Chondrocyte (in vitro differentiated cells): ENCODE results near the gene C1QTNF6. TPM values are rescaled to one million over a fixed set of nuclear protein-coding genes. Genes with fewer than 3 reads are reported as not detected.

Experiments used
- DNase-seq: peaks from one replicate; pipeline ENCODE4 v3.0.0; 2021; ENCODE audit warnings: mixed read lengths, low spot score
- H3K27ac Mint-ChIP-seq: one replicate; pipeline ENCODE4 v1.8.0; 2021; ENCODE audit warnings: mild to moderate bottlenecking, moderate library complexity, mixed read lengths; ENCODE audit not compliant: unreplicated experiment
- H3K27me3 Mint-ChIP-seq: 2 replicates; pipeline ENCODE4 v1.8.0; 2021; ENCODE audit warnings: low read depth, mixed read lengths
- H3K36me3 Mint-ChIP-seq: 2 replicates; pipeline ENCODE4 v1.8.0; 2021; ENCODE audit warnings: low read depth, mixed read lengths
- H3K4me1 Mint-ChIP-seq: 2 replicates; pipeline ENCODE4 v1.8.0; 2021; ENCODE audit warnings: low read depth, mild to moderate bottlenecking, mixed read lengths
- H3K4me3 Mint-ChIP-seq: one replicate; pipeline ENCODE4 v1.8.0; 2021; ENCODE audit warnings: mild to moderate bottlenecking, moderate library complexity, mixed read lengths; ENCODE audit not compliant: unreplicated experiment
- H3K9me3 Mint-ChIP-seq: 2 replicates; pipeline ENCODE4 v1.8.0; 2021; ENCODE audit warnings: low read depth, mixed read lengths
- total RNA-seq: library from RNA; stranded (reverse); gene quantifications from 3 replicates; pipeline ENCODE4 v1.2.1, GENCODE V29; 2021
- TF ChIP-seq, protein P1 (sequence below): fragments of 200-600 bp; sonication (generic); IDR thresholded peaks from 2 replicates; pipeline ENCODE4 v1.5.0; 2021; ENCODE audit warnings: antibody characterized with exemption, mild to moderate bottlenecking, moderate library complexity

C1QTNF6 gene
- total RNA-seq, 1 donor from 2014 or later = 11.3 TPM

DNA sequence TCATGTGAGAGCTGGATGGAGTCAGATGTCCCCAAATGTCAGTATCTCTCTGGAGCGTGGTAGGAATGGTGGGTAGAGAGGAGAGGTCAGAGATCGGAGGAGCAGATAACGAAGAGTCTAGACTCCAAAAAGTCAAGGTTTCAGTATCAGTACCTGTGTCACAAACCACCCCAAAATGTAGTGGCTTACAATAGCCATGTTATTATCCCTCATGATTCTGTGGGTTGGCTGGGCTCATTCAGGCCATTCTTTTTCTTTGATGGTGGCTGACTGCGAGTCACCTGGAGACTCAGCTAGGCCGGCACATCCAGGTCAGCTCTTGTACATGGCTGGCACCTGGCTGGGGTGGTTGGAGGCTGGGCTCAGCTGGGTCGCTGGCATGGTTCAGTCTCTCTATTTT lies 31.5 kb upstream of the C1QTNF6 start:
- DNase-seq = no peak
- H3K27ac Mint-ChIP-seq = no peak overlapping the region
- no peaks in the 10 kb centered on the region for H3K36me3 Mint-ChIP-seq
- TF ChIP-seq, protein P1, sequence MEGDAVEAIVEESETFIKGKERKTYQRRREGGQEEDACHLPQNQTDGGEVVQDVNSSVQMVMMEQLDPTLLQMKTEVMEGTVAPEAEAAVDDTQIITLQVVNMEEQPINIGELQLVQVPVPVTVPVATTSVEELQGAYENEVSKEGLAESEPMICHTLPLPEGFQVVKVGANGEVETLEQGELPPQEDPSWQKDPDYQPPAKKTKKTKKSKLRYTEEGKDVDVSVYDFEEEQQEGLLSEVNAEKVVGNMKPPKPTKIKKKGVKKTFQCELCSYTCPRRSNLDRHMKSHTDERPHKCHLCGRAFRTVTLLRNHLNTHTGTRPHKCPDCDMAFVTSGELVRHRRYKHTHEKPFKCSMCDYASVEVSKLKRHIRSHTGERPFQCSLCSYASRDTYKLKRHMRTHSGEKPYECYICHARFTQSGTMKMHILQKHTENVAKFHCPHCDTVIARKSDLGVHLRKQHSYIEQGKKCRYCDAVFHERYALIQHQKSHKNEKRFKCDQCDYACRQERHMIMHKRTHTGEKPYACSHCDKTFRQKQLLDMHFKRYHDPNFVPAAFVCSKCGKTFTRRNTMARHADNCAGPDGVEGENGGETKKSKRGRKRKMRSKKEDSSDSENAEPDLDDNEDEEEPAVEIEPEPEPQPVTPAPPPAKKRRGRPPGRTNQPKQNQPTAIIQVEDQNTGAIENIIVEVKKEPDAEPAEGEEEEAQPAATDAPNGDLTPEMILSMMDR = no peak
- peaks cover 32% of the 10 kb centered on the region for H3K27me3 Mint-ChIP-seq
- no peak overlapping the region for H3K4me3 Mint-ChIP-seq
- no peaks in the 10 kb centered on the region for H3K4me1 Mint-ChIP-seq
- H3K9me3 Mint-ChIP-seq = no peaks in the 10 kb centered on the region

DNA sequence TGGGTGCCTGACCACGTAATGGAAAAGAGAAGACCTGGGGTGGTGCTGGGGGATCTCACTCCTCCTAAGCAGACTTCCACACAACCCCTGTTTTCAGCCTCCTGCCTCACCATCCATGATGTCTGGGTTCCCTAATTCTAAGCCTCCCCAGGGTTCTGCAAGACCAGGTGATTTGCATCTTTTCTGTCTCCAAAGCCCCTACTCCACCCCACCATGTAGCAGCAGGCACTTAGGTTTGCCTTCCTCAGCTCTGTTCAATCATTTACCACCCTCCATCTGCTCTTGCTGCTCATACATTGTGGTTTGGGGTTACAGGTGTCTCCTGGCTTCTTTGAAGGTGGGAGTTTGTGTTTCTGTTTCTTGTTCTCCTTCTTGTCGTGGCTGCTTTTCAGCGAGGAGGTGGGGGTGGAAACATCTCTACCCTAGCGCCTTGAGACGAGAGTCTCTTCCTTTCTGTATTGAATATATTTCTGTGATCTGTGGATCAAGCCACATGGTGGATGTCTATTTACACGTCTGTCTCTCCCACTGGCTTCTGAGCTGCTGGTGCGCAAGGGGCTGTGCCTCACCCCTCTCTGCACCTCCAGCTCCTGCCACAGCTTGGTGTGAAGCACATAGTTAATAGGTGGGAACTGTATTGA lies 30.8 kb upstream of the C1QTNF6 start:
- H3K4me3 Mint-ChIP-seq = no peak overlapping the region
- H3K27ac Mint-ChIP-seq = no peak overlapping the region
- H3K4me1 Mint-ChIP-seq = no peaks in the 10 kb centered on the region
- TF ChIP-seq, protein P1 = no peak
- no peaks in the 10 kb centered on the region for H3K9me3 Mint-ChIP-seq
- DNase-seq = no peak
- no peaks in the 10 kb centered on the region for H3K36me3 Mint-ChIP-seq
- H3K27me3 Mint-ChIP-seq = peaks cover 34% of the 10 kb centered on the region

DNA sequence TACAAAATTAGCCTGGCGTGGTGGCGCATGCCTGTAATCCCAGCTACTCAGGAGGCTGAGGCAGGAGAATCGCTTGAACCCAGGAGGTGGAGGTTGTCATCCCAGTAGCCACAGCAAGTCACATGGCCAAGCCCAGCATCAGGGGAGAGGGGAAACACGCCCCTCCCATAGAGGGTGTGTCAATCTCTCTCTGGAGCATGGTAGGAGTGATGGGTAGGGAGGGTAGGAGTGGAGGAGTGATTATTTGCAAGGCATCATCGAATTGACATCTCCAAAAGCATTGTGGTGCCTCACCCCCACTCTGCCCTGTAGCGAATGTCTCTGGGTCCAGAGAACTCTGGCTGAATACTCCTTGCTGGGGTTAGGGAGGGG lies 30.3 kb upstream of the C1QTNF6 start:
- Mint-ChIP-seq H3K4me1 (no peaks in the 10 kb centered on the region), H3K36me3 (no peaks in the 10 kb centered on the region), H3K27me3 (peaks cover 34% of the 10 kb centered on the region), H3K9me3 (no peaks in the 10 kb centered on the region), H3K27ac (no peak overlapping the region), H3K4me3 (no peak overlapping the region)
- TF ChIP-seq, protein P1 = no peak
- DNase-seq = no peak

DNA sequence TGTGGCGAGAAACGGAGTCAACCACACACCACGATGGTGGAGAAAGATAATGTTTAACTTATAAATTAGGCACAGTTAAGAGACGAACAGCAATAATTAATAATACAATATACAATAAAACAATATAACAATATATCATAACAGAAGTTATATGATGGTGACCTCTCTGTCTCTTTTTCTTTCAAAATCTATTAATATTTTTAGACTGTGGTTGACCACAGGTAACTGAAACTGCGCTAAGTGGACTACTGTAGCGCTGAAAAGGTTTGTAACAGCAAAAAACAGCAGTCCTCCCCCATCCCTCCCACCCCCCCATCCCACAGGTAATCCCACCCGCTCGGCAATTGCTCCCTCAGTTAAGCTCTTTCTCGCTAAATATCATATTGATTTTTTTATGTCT lies 27.8 kb upstream of the C1QTNF6 start:
- Mint-ChIP-seq H3K4me3 (no peak overlapping the region), H3K27me3 (peaks cover 36% of the 10 kb centered on the region), H3K4me1 (peaks cover 10% of the 10 kb centered on the region), H3K36me3 (no peaks in the 10 kb centered on the region), H3K27ac (no peak overlapping the region), H3K9me3 (no peaks in the 10 kb centered on the region)
- TF ChIP-seq, protein P1 = no peak
- no peak for DNase-seq

DNA sequence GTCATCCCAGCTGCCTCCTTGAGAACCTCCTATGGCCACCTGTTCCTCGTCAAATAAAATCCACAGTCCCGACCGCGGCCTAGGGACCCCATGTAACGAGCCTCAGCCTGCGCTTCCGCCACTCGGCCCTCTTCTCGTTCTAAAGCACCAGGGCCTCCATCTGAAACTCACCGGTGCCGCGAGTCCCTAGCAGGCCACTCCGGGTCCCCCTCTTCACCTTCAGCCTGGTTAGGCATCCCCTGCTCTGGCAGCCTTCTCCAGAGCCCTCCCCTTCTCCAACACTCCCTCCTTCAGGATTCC lies 26.6 kb upstream of the C1QTNF6 start:
- Mint-ChIP-seq H3K9me3 (no peaks in the 10 kb centered on the region), H3K36me3 (no peaks in the 10 kb centered on the region), H3K4me3 (no peak overlapping the region), H3K4me1 (peaks cover 10% of the 10 kb centered on the region), H3K27me3 (peaks cover 39% of the 10 kb centered on the region), H3K27ac (no peak overlapping the region)
- TF ChIP-seq, protein P1 = no peak
- DNase-seq = peak; percentile 65
